HFFc6 (cell line): Measurements from ENCODE around the gene USP15. TPM values are rescaled to one million over a fixed set of nuclear protein-coding genes. Genes with fewer than 3 reads are reported as not detected.

ENCODE experiments used
- DNase-seq: peaks from one replicate; pipeline ENCODE4 v3.0.0-alpha.2; 2018
- H3K27ac Mint-ChIP-seq: 2 replicates; pipeline ENCODE4 v1.8.0; 2020; ENCODE audit warnings: mild to moderate bottlenecking, mixed read lengths
- H3K27me3 Mint-ChIP-seq: 2 replicates; pipeline ENCODE4 v1.8.0; 2021; ENCODE audit warnings: mild to moderate bottlenecking, moderate library complexity, mixed read lengths; ENCODE audit not compliant: insufficient read depth
- H3K36me3 Mint-ChIP-seq: 2 replicates; pipeline ENCODE4 v1.8.0; 2021; ENCODE audit warnings: low read depth, mixed read lengths
- H3K4me1 Mint-ChIP-seq: 2 replicates; pipeline ENCODE4 v1.8.0; 2020; ENCODE audit warnings: low read depth, mixed read lengths
- H3K4me3 Mint-ChIP-seq: 2 replicates; pipeline ENCODE4 v1.8.0; 2020; ENCODE audit warnings: mild to moderate bottlenecking, moderate library complexity, mixed read lengths
- H3K9me3 Mint-ChIP-seq: 2 replicates; pipeline ENCODE4 v1.8.0; 2020; ENCODE audit warnings: mild to moderate bottlenecking, mixed read lengths
- CTCF ChIP-seq: fragments of 200-600 bp; sonication (generic); IDR thresholded peaks from 2 replicates; pipeline ENCODE4 v1.5.0; 2021; ENCODE audit warnings: antibody characterized with exemption, mild to moderate bottlenecking
- total RNA-seq, 6 experiments: library from RNA; stranded (reverse); fragmentation: NEBNext Ultra II Directional; extraction: Animal tissue kit (Norgen Biotek cat#: 25700); gene quantifications; 2 replicates in 1 of 6; 3 replicates in 5 of 6; pipeline ENCODE4 v1.2.3, GENCODE V29; 2021

The USP15 gene
- total RNA-seq, 6 experiments from 2014 or later: 48.8 to 63.5 (median 54.9) TPM

- no peak for DNase-seq
- no peaks in the 10 kb centered on the region for H3K4me1 Mint-ChIP-seq
- H3K27me3 Mint-ChIP-seq: peaks cover 3% of the 10 kb centered on the region
- H3K4me3 Mint-ChIP-seq: no peak overlapping the region
- TF ChIP-seq CTCF: no peak
- H3K9me3 Mint-ChIP-seq: no peaks in the 10 kb centered on the region
- H3K36me3 Mint-ChIP-seq: no peaks in the 10 kb centered on the region
- H3K27ac Mint-ChIP-seq: no peak overlapping the region
Measured at GRCh38 chr12:62217466-62218194, 42.6 kb upstream of the USP15 start.

GRCh38 chr12:62221107-62221506 is 39.1 kb upstream of the USP15 start:
- no peaks in the 10 kb centered on the region for H3K36me3 Mint-ChIP-seq
- no peaks in the 10 kb centered on the region; the same call in none of the 2 replicates for H3K27me3 Mint-ChIP-seq
- no peak overlapping the region for H3K4me3 Mint-ChIP-seq
- H3K9me3 Mint-ChIP-seq: no peaks in the 10 kb centered on the region
- H3K27ac Mint-ChIP-seq: no peak overlapping the region
- no peaks in the 10 kb centered on the region for H3K4me1 Mint-ChIP-seq
- no peak for TF ChIP-seq CTCF
- no peak for DNase-seq

- Mint-ChIP-seq H3K27ac (no peak overlapping the region), H3K9me3 (no peaks in the 10 kb centered on the region), H3K4me3 (no peak overlapping the region), H3K36me3 (no peaks in the 10 kb centered on the region), H3K27me3 (no peaks in the 10 kb centered on the region; the same call in 1 of the 2 replicates), H3K4me1 (no peaks in the 10 kb centered on the region)
- DNase-seq: no peak
- no peak for TF ChIP-seq CTCF
Measured at GRCh38 chr12:62224601-62225000, 35.6 kb upstream of the USP15 start.

- Mint-ChIP-seq H3K27ac (no peak overlapping the region), H3K36me3 (no peaks in the 10 kb centered on the region), H3K4me1 (no peaks in the 10 kb centered on the region), H3K4me3 (no peak overlapping the region), H3K27me3 (no peaks in the 10 kb centered on the region), H3K9me3 (no peaks in the 10 kb centered on the region)
- DNase-seq: no peak
- no peak for TF ChIP-seq CTCF
Measured at GRCh38 chr12:62227091-62227490, 33.1 kb upstream of the USP15 start.

- no peaks in the 10 kb centered on the region; the same call in 1 of the 2 replicates for H3K27me3 Mint-ChIP-seq
- H3K27ac Mint-ChIP-seq: no peak overlapping the region
- H3K4me3 Mint-ChIP-seq: no peak overlapping the region
- TF ChIP-seq CTCF: no peak
- no peaks in the 10 kb centered on the region for H3K36me3 Mint-ChIP-seq
- H3K4me1 Mint-ChIP-seq: no peaks in the 10 kb centered on the region
- no peaks in the 10 kb centered on the region for H3K9me3 Mint-ChIP-seq
- DNase-seq: no peak
Measured at GRCh38 chr12:62230652-62231051, 29.6 kb upstream of the USP15 start.
